ENCODE results near the gene TRAF4. TPM values are rescaled to one million over a fixed set of nuclear protein-coding genes. Genes with fewer than 3 reads are reported as not detected.

TRAF4 gene
- total RNA-seq, 2 experiments from 2014 or later = 60.1 to 107 TPM

GRCh38 chr17:28706471-28707338 lies 37.1 kb upstream of the TRAF4 start:
- ATAC-seq (no peak), DNase-seq (no peak)
- H3K27ac Mint-ChIP-seq = no peak overlapping the region
- H3K4me3 Mint-ChIP-seq = no peak overlapping the region
- no peaks in the 10 kb centered on the region for H3K27me3 Mint-ChIP-seq
- H3K4me1 Mint-ChIP-seq = peaks cover 8% of the 10 kb centered on the region
- CTCF ChIA-PET = interaction anchor here (0.8 kb wide), 1 partner anchor 57 kb away, joined by 3 read pairs; no protein-coding TSS in a partner anchor
- no peaks in the 10 kb centered on the region for H3K9me3 Mint-ChIP-seq (ENCODE audit: low read depth)
- peaks cover 11% of the 10 kb centered on the region for H3K36me3 Mint-ChIP-seq

- Mint-ChIP-seq H3K27me3 (no peaks in the 10 kb centered on the region), H3K4me3 (no peak overlapping the region), H3K9me3 (ENCODE audit: low read depth) (no peaks in the 10 kb centered on the region), H3K4me1 (peaks cover 11% of the 10 kb centered on the region), H3K27ac (no peak overlapping the region), H3K36me3 (peaks cover 8% of the 10 kb centered on the region)
- DNase-seq (no peak), ATAC-seq (no peak)
- CTCF ChIA-PET = interaction anchor here (0.8 kb wide), 1 partner anchor 56 kb away, joined by 3 read pairs; no protein-coding TSS in a partner anchor
Observed at GRCh38 chr17:28707339-28707720, 36.5 kb upstream of the TRAF4 start.

GRCh38 chr17:28710861-28711722 lies 32.7 kb upstream of the TRAF4 start:
- peaks cover 17% of the 10 kb centered on the region for H3K4me1 Mint-ChIP-seq
- peaks cover 3% of the 10 kb centered on the region for H3K36me3 Mint-ChIP-seq
- CTCF ChIA-PET = interaction anchor here (0.7 to 5.3 kb wide), 16 partner anchors 9 to 215 kb away, joined by 3 to 52 read pairs (median 6); partner anchors contain the start of genes BLTP2, NEK8, RPL23A and SDF2
- peak overlapping the region; percentile 81 for H3K4me3 Mint-ChIP-seq
- H3K9me3 Mint-ChIP-seq (ENCODE audit: low read depth) = no peaks in the 10 kb centered on the region
- ATAC-seq (peak; percentile 93), DNase-seq (peak; percentile 92)
- peaks cover 19% of the 10 kb centered on the region for H3K27me3 Mint-ChIP-seq
- peak overlapping the region; percentile 93 for H3K27ac Mint-ChIP-seq

- H3K9me3 Mint-ChIP-seq (ENCODE audit: low read depth) = no peaks in the 10 kb centered on the region
- H3K4me1 Mint-ChIP-seq = peaks cover 17% of the 10 kb centered on the region
- peaks cover 3% of the 10 kb centered on the region for H3K36me3 Mint-ChIP-seq
- DNase-seq = peak; percentile 68
- peak within 1 kb of the TSS; percentile 93 for H3K27ac Mint-ChIP-seq
- CTCF ChIA-PET = interaction anchor here (0.8 to 5.3 kb wide), 11 partner anchors 8 to 67 kb away, joined by 3 to 52 read pairs (median 9); partner anchors contain the start of genes BLTP2, NEK8, RPL23A and SDF2
- ATAC-seq = peak; percentile 49
- H3K4me3 Mint-ChIP-seq = peak within 1 kb of the TSS; percentile 81
- H3K27me3 Mint-ChIP-seq = peaks cover 24% of the 10 kb centered on the region
Observed at GRCh38 chr17:28711723-28712031, 32.1 kb upstream of the TRAF4 start, which contains the start of gene PROCA1. PROCA1 (minus strand) TSS chr17:28711888; CDS start chr17:28711660, 228 bp downstream.

- H3K4me1 Mint-ChIP-seq = peaks cover 17% of the 10 kb centered on the region
- H3K4me3 Mint-ChIP-seq = peak overlapping the region; percentile 81
- peak; percentile 35 for ATAC-seq
- CTCF ChIA-PET = interaction anchor here (1.0 to 5.3 kb wide), 7 partner anchors 13 to 68 kb away, joined by 3 to 52 read pairs (median 12); partner anchors contain the start of genes BLTP2, NEK8 and TLCD1
- H3K9me3 Mint-ChIP-seq (ENCODE audit: low read depth) = no peaks in the 10 kb centered on the region
- peak; percentile 79 for DNase-seq
- H3K27ac Mint-ChIP-seq = peak overlapping the region; percentile 93
- H3K27me3 Mint-ChIP-seq = peaks cover 27% of the 10 kb centered on the region
- peaks cover 3% of the 10 kb centered on the region for H3K36me3 Mint-ChIP-seq
Observed at GRCh38 chr17:28712032-28712704, 31.6 kb upstream of the TRAF4 start.

GRCh38 chr17:28712705-28713415 lies 31.0 kb upstream of the TRAF4 start:
- Mint-ChIP-seq H3K9me3 (ENCODE audit: low read depth) (no peaks in the 10 kb centered on the region), H3K27ac (peak overlapping the region; percentile 93), H3K4me1 (peaks cover 17% of the 10 kb centered on the region), H3K4me3 (peak overlapping the region; percentile 81), H3K36me3 (peaks cover 3% of the 10 kb centered on the region), H3K27me3 (peaks cover 27% of the 10 kb centered on the region)
- CTCF ChIA-PET = interaction anchor here (1.0 to 5.3 kb wide), 6 partner anchors 12 to 68 kb away, joined by 3 to 52 read pairs (median 10); partner anchors contain the start of genes BLTP2, NEK8 and TLCD1
- no peak for ATAC-seq
- DNase-seq = no peak

GRCh38 chr17:28714281-28714680 lies 29.5 kb upstream of the TRAF4 start:
- no peak overlapping the region for H3K4me3 Mint-ChIP-seq
- CTCF ChIA-PET = interaction anchor here (5.3 kb wide), 1 partner anchor 13 kb away, joined by 52 read pairs; the partner anchor contains the start of genes NEK8 and TLCD1

GRCh38 chr17:28715217-28715616 lies 28.6 kb upstream of the TRAF4 start:
- Mint-ChIP-seq H3K27me3 (peaks cover 36% of the 10 kb centered on the region), H3K9me3 (ENCODE audit: low read depth) (no peaks in the 10 kb centered on the region), H3K4me1 (peaks cover 24% of the 10 kb centered on the region), H3K27ac (no peak overlapping the region), H3K4me3 (no peak overlapping the region), H3K36me3 (peaks cover 6% of the 10 kb centered on the region)
- DNase-seq (no peak), ATAC-seq (no peak)
- CTCF ChIA-PET = interaction anchor here (0.8 to 5.3 kb wide), 3 partner anchors 12 to 35 kb away, joined by 3 to 52 read pairs (median 4); partner anchors contain the start of genes NEK8 and TLCD1

More at GRCh38 chr17:28714281-28714680, 29.5 kb upstream of the TRAF4 start:
- H3K27me3 Mint-ChIP-seq = peaks cover 34% of the 10 kb centered on the region
- H3K9me3 Mint-ChIP-seq (ENCODE audit: low read depth) = no peaks in the 10 kb centered on the region
- H3K36me3 Mint-ChIP-seq = no peaks in the 10 kb centered on the region
- no peak overlapping the region for H3K27ac Mint-ChIP-seq
- peaks cover 25% of the 10 kb centered on the region for H3K4me1 Mint-ChIP-seq
- no peak for DNase-seq
- no peak for ATAC-seq

GRCh38 chr17:28716740-28717577 lies 26.9 kb upstream of the TRAF4 start:
- H3K4me3 Mint-ChIP-seq = no peak overlapping the region
- no peak overlapping the region for H3K27ac Mint-ChIP-seq
- peaks cover 36% of the 10 kb centered on the region for H3K27me3 Mint-ChIP-seq
- CTCF ChIA-PET = interaction anchor here (0.7 kb wide), 1 partner anchor 10 kb away, joined by 4 read pairs; no protein-coding TSS in a partner anchor
- ATAC-seq (no peak), DNase-seq (no peak)
- peaks cover 26% of the 10 kb centered on the region for H3K4me1 Mint-ChIP-seq
- peaks cover 21% of the 10 kb centered on the region for H3K36me3 Mint-ChIP-seq
- H3K9me3 Mint-ChIP-seq (ENCODE audit: low read depth) = no peaks in the 10 kb centered on the region

GRCh38 chr17:28717578-28718332 lies 26.1 kb upstream of the TRAF4 start, which contains the start of gene RAB34:
RAB34 (minus strand) TSS chr17:28717868; CDS start chr17:28717266, 602 bp downstream.
- no peak for ATAC-seq

More at GRCh38 chr17:28717578-28718332, 26.1 kb upstream of the TRAF4 start, which contains the start of gene RAB34:
- H3K36me3 Mint-ChIP-seq = peaks cover 28% of the 10 kb centered on the region
- H3K9me3 Mint-ChIP-seq (ENCODE audit: low read depth) = no peaks in the 10 kb centered on the region
- no peak for DNase-seq
- CTCF ChIA-PET = interaction anchor here (2.1 kb wide), 1 partner anchor 10 kb away, joined by 17 read pairs; the partner anchor contains the start of gene NEK8
- H3K27me3 Mint-ChIP-seq = peaks cover 36% of the 10 kb centered on the region
- H3K27ac Mint-ChIP-seq = peak within 1 kb of the TSS; percentile 24
- H3K4me3 Mint-ChIP-seq = peak within 1 kb of the TSS; percentile 40
- peaks cover 29% of the 10 kb centered on the region for H3K4me1 Mint-ChIP-seq

Data from activated CD8-positive, alpha-beta memory T cell treated with anti-CD3 and anti-CD28 coated beads, Interleukin-2, amount 10 ng/mL, durations not matched to agents 7 days and 5 days (primary cell).